ENCODE results near the gene OSMR.
A peak's percentile ranks its signal among the peaks of the same experiment; 100 is the strongest.

The OSMR gene

DNA sequence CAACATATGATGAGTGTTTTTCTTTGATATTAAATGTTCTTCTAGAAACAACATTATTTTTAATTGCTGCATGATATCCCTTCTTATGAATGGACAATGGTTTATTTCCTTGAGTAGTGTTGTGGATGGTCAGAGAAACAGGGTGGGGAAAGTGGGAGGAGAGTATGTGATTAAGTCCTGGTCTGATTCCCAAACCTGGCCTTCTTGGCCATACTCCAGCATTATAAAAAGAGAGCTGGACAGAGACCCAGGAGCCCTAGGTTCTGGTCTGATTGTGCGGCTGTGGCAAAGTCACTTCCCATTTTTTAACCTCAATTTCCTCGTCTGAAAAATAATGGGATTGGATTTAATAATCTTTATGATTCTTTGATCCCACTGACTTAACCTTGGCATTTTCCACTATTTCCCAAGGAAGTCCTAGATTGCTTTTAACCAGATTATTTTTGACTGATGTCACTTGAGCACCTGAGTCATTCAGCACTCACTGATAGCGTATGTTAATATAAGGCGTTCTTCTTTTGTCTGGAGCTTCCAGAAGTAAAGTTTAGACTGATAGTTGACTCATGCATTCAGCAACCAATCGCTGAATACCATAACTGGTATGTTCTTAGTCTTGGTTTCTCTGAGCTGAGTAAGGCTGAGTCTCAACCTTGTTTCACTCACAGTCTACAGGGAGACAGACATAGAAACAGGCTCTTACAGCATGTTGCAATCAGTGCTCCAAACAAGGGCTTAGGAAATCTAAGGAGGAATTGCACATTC is 26.2 kb downstream of the OSMR start:
- DNase-seq (ENCODE audit: low read depth): peak; percentile 92

DNA sequence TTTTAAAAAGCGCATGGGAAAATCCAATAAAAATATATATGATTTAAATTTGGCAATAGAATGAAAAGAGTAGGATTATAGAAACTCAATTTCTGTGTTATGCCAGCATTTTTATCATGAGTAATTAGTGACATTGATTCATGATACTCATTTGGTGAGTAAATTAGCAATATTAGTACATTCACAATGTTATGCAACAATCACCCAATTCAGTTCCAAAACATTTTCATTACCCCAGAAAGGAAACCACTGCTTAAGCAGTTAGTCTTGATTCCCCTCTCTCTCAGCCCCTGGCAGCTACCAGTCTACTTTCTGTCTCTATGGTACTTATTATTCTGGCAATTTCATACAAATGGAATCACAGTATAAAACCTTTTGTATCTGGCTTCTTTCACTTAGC is 27.0 kb downstream of the OSMR start:
- DNase-seq (ENCODE audit: low read depth): no peak

DNA sequence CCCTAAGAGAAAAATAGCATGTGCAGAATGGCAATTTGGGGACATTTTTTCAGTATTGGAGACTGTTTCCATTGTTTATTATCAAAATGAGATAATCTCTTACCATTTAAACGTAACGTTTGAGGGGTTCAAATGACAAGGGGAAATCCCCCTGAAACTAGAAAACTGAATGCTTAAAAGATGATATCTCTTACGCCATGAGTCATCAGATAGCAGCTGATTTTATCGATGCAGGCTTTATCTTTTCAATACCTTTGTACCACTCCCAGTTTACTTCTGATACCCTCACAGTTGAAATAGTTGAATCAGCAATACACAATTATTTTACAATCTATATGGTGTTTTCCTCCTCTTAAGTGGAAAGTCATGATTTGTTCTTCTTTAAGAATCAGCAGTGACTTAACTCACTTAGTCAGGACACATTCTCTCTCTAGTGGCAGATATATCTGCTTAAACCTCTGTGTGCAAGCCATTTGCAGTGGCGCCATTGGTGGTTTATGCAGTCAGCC is 29.2 kb downstream of the OSMR start:
- DNase-seq (ENCODE audit: low read depth): no peak

DNA sequence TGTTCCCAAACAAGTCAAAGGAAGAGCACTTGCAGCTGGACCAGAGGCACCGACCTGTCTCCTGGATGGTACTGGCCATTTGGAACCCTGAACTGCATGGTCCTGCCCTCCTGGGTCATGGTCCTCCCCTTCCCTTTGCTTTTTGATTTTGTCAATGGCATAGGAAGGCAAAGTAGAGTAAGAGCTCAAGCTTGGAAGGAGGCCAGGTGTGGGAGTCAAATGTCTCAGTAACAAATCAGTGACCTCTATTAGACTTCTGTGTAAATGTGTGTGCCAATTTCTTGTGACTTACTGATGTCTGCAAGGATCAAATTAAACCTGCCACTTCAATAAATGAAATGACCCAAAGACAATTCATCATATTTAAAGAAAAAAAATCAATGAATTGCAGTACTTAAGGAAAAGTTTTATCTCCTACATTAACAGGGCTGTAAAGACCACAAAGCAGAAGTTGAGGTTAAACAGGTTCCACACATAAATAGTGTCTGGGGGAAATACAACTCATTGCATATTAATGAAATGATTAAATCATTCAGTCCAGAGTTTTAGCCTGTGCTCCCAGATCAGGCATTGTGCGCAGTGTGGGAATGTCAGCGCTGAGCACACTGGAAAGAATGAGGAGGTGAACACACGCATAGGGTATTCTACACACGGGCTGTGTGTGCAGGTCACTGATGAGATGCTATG is 32.7 kb downstream of the OSMR start:
- no peak for DNase-seq (ENCODE audit: low read depth)

DNA sequence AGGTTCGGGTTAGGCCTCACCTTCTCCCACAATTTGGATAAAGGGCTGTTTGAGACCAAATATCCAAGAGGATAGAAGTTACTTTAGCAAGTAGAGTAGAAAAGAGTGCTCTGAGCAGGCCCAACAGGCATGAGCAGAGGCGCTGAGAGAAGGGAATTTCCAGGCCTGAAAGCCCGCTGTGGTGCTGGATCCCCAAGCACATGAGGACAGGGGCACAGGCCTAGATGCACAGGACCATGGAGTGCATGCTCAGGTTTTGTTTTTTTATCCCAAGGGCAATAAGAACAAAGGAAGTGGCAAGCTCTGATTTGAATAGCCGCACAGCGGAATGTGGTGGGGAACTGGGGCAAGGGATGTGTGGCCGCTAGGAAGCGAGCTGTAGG is 33.3 kb downstream of the OSMR start:
- DNase-seq (ENCODE audit: low read depth): no peak

DNA sequence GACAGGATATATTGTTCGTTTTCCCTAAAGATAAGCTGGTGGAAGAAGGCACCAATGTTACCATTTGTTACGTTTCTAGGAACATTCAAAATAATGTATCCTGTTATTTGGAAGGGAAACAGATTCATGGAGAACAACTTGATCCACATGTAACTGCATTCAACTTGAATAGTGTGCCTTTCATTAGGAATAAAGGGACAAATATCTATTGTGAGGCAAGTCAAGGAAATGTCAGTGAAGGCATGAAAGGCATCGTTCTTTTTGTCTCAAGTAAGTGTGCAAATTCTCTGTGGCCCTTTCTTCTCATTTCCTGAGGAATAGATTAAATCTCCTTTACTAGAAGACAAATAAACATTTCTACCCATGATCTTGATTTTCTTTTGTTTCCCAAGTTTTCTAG is 38.0 kb downstream of the OSMR start:
- no peak for DNase-seq (ENCODE audit: low read depth)

DNA sequence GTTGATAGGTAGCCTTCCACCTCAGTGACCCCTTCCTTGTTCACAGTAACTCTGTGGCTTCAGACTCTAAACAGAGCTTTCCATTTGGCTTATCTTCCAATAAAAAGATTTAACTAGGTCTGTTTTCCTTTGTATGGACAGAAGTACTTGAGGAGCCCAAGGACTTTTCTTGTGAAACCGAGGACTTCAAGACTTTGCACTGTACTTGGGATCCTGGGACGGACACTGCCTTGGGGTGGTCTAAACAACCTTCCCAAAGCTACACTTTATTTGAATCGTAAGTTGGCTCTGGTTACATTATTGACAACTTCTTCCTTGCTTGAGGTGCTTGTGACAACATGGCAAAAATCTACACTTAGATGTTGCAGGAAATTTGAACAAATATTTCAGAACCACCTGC is 39.4 kb downstream of the OSMR start:
- no peak for DNase-seq (ENCODE audit: low read depth)

DNA sequence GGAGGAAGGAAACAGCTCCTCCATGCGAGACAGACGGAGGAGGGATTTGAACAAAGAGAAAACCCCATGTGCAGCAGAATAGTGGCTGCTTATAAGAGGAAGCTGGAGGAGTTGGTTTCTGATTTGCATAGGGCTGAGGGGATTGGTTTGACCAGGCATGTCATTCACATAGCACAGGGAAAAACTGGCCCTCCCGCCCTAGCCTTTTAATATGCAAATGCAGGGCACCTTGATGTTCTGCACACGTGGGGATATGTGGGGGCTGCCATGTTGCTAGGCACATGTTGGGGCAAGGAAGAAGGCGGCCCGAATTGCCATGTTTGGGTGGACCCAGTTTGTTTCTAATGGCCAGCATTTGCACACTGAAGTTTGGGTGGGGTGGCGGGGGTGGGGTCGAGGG is 42.2 kb downstream of the OSMR start:
- no peak for DNase-seq (ENCODE audit: low read depth)

DNA sequence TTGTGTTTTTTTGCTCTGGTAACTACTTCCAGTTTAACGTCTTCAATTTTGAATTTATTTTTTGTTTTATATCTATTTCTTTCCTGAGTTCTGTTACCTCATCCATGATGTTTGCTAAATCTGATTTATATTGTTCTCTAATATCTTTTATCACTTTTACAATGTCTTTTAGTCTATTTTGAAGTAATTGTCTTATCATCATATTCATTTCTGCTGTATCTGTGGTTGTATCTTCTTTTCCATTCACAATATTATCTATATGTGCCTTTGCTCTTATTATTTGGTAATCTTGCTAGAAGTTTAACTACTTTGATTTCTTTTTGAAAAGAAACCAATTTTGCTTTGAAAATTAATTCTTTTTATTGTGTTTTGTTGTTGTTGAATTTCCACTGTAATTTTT is 43.6 kb downstream of the OSMR start:
- no peak for DNase-seq (ENCODE audit: low read depth)

DNA sequence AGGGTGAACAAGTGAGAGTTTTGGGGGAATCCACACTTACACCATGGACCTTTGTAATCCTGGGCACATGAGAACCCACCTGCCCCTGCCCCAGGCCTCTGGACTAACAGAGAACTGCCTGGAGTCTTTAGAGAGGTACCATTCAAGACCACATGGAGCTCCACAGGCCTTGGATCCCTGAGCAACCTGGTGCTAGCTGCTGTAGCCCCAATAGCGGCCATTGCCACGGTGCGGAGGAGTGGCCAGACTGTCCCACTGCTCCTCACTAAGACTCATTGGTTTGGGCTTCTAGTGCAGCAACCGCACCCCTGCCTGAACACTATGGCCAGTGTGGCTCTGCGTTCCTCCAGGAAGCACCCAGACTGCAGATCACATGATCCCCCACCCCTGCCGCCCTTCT is 45.8 kb downstream of the OSMR start:
- DNase-seq (ENCODE audit: low read depth): no peak

DNA sequence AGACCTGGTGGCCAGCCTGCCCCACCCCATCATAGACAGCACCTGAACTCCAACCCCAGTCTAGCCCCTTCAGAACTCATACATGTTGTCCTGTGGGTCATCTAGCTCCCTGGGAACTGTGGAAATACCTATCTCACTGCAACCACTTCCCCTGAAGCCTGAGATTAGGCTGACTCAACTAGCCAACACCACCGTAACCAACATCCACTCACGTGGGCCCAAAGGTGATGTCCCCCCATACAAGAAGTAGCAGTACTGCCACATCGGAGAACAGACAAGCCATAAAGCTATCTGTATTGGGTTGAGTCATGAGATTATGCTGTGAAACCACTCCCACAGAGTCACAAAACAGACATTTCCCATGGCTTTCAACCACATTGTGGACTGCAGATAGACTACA is 46.6 kb downstream of the OSMR start:
- no peak for DNase-seq (ENCODE audit: low read depth)

DNA sequence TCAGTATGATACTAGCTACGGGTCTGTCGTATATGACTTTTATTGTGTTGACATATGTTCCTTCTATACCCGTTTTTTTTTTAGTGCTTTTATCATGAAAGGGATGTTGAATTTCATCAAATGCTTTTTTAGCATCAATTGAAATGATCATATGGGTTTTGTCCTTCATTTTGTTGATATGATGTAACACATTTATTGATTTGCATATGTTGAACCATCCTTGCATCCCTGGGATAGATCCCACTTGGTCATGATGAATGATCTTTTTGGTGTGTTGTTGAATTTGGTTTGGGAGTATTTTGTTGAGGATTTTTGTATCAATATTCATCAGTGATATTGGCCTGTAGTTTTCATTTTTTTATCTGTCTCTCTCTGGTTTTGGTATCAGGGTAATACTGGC is 50.9 kb downstream of the OSMR start:
- DNase-seq (ENCODE audit: low read depth): no peak

DNA sequence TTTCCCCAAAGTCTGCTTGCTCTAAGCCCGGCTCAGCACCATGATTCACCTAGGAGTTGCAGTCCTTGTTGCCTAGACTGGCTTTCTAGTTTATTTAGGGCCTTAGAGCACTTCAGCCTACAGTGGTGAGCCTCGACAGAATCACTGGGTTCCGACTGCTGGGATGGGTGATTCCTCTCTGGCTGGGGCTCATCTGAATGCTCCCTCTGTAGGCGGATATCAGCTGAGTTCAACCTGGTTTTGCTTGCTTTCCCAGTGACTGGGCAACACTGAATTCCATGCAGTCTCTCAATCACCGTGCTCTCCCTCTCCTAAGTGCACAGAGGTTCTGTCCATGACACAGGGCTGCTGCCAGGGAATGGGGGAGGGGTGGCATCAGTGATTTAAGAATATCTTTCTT is 54.1 kb downstream of the OSMR start:
- DNase-seq (ENCODE audit: low read depth): no peak

DNA sequence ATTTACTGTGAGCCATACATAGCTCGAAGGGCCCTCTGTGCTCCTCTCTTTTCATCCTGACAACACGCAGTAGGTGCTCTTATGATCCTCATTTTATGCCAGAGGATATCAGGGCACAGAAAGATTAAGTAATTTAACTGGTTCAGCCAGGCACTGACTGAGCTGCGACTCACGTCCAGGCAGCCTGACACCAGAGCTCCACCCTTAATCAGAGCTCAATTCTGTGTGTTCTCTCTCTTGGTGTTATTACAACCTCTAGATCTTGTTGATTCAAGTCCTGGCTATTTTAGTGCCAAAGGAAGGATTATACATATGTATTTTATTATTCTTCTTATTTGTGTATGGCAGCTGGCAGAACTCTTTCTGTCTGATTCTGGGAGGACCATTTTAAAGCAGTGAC is 59.7 kb downstream of the OSMR start:
- DNase-seq (ENCODE audit: low read depth): no peak

DNA sequence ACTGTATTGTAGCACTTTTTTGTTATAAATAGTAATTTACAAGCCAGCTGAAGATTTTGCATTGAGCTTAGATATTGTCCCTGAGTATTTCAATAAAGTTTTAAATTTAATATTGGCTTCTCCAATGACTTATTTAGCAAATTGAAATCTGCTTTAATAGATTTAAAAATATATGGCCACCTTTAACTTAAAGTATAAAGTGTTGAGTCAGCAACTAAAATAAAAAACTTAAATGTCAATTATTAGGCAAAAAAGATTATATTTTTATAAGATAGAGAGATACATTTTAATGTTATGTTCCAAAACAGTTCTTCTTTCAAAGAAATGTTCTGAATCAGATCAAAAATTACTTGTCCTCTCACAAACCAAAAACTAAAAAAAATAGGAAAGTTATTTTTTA is 60.7 kb downstream of the OSMR start:
- no peak for DNase-seq (ENCODE audit: low read depth)

DNA sequence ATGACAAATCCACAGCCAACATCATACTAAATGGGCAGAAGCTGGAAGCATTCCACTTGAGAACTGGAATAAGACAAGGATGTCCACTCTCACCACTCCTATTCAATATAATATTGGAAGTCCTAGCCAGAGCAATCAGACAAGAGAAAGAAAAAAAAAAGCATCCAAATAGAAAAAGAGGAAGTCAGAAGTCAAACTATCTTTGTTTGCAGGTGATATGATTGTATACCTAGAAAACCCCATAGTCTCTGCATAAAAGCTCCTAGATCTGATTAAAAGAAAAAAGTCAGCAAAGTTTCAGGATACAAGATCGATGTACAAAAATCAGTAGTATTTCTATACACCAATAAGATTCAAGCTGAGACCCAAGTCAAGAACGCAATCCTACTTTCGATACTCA is 66.1 kb downstream of the OSMR start:
- no peak for DNase-seq (ENCODE audit: low read depth)

DNA sequence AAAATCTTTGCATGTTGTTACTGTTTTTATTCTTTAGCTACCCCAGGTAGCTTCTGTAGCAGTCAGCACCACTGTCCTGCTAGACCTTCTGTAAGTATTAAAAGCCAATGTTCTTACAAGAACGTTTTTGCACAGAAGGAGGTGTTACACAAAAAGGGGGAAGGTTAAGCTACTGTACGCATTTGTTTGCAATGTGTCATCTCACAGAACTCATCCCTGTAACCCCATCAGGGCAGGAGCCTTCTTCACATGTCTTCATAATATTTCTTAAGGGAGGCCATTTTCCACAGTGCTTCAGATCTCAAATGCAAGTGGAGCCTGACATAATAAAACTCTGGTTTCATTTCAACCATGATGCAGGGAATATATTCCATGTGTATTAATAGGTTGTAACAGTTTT is 67.9 kb downstream of the OSMR start:
- DNase-seq (ENCODE audit: low read depth): no peak

DNA sequence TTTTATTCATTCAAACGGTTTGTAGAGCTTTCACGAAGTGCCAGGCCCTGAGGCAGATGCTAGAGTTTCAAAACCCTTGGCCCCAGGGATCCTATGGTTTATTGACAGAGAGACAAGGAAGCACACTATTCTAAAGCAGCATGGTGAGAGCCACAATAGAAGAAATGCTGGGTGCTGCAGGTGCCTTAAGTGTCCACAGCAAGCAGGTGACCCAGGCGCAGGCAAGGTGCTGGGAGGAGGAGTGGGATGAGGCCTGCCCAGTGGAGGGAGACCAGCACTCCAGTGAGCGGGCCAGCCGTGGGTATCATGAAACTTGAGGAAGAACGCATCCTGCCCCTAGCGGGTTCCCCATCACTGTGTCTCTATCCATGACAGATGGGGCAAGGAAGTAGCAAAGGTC is 71.0 kb downstream of the OSMR start:
- DNase-seq (ENCODE audit: low read depth): no peak

DNA sequence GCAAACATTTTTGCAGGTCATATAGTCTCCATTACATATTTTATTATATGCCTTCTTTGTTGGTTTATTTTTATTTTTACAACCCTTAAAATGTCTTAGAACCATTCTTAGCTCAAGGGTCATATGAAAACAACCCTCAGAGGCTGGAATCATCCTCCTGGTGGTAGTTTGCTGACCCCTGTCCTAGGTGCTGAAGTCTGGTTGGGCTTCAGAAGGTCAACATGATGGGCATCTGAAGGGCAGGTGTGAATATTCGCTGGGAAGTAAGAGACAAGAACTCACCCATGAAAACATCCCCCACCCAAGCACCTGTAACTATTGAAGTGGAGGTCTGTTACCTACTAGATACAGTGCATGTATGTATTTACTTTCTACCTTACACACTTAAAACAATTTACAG is 75.4 kb downstream of the OSMR start:
- DNase-seq (ENCODE audit: low read depth): no peak

DNA sequence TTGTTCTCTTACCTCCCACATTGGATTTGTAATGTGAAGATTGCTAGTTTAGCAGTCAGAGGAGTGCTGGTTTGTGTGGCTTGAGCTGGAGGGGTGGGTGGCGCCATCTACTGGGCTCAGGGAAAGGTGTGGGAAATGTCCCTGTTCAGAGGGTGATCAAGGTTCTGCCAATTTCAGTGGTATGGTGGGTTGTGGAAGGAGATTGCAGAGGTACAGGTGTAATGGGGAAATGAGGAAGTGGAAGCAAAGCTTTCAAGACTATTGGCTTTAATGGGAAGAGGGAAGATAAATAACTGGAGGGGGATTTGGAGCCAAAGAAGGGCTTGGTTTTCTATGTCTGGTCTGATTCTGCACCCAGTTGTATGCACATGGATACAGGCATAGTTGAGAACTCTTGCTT is 76.4 kb downstream of the OSMR start:
- DNase-seq (ENCODE audit: low read depth): no peak

DNA sequence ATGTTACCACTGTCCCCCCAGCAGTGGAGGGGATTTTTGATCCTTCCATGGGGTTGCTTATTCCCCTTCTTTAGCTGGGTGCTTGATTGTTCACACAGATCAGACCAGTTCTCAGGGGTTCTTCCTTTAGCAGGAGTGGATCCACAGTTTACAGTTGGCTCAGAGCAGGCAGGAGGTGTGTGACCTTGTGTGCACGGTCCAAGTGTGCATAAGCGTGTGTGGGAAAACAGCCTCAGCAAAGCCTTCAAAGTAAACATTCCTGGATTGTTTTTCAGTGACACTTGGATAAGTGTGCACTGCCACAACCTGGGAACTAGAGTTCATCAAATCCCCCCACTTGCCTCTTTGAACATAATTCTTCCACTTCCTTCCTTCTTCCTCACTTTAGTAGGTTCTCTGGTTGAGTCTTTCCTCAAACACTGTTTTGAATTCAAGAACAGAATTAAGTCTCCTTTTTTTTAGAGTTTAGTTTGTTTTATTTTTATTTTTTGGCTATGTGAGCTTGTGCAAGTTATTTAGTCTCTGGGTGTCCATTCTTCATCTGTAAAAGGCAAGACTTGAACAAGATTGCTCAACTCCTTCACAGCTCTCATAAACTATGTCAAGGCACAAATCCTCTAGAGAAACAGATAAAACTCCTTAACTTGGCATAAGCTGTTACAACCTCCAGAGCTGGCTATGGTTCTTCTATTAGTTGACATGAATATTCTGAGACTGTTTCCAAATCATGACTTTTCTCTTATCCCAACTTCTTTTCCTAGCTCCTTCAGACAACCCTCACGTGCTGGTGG is 78.0 kb downstream of the OSMR start:
- peak; percentile 25 for DNase-seq (ENCODE audit: low read depth)

DNA sequence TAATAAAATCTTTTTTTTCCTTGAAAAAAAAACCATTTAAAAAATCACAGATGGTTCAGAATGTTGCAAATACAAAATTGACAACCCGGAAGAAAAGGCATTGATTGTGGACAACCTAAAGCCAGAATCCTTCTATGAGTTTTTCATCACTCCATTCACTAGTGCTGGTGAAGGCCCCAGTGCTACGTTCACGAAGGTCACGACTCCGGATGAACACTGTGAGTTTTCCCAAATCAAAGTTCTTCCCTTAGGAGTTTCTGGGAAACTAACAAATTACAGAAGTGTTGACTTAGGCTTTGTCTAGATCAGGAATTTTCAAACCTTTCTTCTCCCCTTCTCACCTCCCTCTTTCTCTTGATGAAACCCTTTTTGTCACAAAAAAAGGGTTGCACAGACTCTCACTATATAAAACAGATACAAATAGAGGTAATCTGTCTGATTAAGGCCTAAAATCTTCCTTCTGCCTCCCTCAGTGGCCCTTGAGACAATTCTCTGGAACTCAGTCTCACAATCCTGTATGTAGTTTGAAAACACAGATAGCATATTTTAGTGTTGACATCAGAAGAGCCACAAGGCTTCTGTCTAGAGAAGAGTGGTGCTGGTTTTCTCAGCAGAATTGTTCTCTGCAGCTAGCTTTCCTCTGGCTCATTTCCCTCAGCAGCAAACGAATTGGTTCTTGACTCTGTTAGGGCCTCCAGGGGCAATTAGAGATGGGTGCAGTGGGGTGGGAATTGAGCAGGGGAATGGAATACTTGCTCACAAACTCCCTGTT is 79.5 kb downstream of the OSMR start:
- peak; percentile 30 for DNase-seq (ENCODE audit: low read depth)
